ENCODE data around the gene RNF40. TPM values are rescaled to one million over a fixed set of nuclear protein-coding genes. Genes with fewer than 3 reads are reported as not detected.
A peak's percentile ranks its signal among the peaks of the same experiment; 100 is the strongest.

Gene RNF40
- total RNA-seq, 1 donor from 2014 or later: 182 TPM

DNA sequence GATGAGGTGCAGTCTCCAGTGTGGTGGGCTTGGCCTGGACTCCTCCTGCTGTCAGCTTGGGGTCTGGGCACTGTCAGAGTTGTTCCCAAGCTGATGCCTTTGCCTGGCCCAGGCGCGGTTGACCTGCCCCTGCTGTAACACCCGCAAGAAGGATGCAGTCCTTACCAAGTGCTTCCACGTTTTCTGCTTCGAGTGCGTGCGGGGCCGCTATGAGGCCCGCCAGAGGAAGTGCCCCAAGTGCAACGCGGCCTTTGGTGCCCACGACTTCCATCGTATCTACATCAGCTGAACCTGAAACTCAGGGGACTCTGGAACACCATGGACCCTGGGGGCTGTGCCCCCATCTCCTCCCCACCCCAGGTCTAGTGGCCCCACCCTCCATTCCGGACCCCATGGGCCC lies 11.7 kb downstream of the RNF40 start:
- H3K4me1 Mint-ChIP-seq (ENCODE audit: low read depth, unreplicated experiment): peaks cover 11% of the 10 kb centered on the region
- H3K27ac Mint-ChIP-seq (ENCODE audit: unreplicated experiment): no peak overlapping the region
- H3K27me3 Mint-ChIP-seq (ENCODE audit: unreplicated experiment): peaks cover 20% of the 10 kb centered on the region
- TF ChIP-seq CTCF (IDR thresholded peaks at IDR 0.05; ENCODE audit: partially characterized antibody, unreplicated experiment): no peak
- no peaks in the 10 kb centered on the region for H3K36me3 Mint-ChIP-seq (ENCODE audit: unreplicated experiment)
- peaks cover 23% of the 10 kb centered on the region for H3K9me3 Mint-ChIP-seq (ENCODE audit: unreplicated experiment)
- no peak overlapping the region for H3K4me3 Mint-ChIP-seq (ENCODE audit: unreplicated experiment)
- DNase-seq: no peak

GRCh38 chr16:30774367-30775130 lies 12.4 kb downstream of the RNF40 start:
- peaks cover 26% of the 10 kb centered on the region for H3K9me3 Mint-ChIP-seq (ENCODE audit: unreplicated experiment)
- DNase-seq: no peak
- peak overlapping the region; percentile 96 for H3K4me3 Mint-ChIP-seq (ENCODE audit: unreplicated experiment)
- H3K27ac Mint-ChIP-seq (ENCODE audit: unreplicated experiment): peak overlapping the region; percentile 95
- no peaks in the 10 kb centered on the region for H3K36me3 Mint-ChIP-seq (ENCODE audit: unreplicated experiment)
- peaks cover 21% of the 10 kb centered on the region for H3K27me3 Mint-ChIP-seq (ENCODE audit: unreplicated experiment)
- no peak for TF ChIP-seq CTCF (IDR thresholded peaks at IDR 0.05; ENCODE audit: partially characterized antibody, unreplicated experiment)
- peaks cover 12% of the 10 kb centered on the region for H3K4me1 Mint-ChIP-seq (ENCODE audit: low read depth, unreplicated experiment)

- no peak for TF ChIP-seq CTCF (IDR thresholded peaks at IDR 0.05; ENCODE audit: partially characterized antibody, unreplicated experiment)
- Mint-ChIP-seq H3K4me1 (ENCODE audit: low read depth, unreplicated experiment) (peaks cover 12% of the 10 kb centered on the region), H3K4me3 (ENCODE audit: unreplicated experiment) (peak overlapping the region; percentile 96), H3K27me3 (ENCODE audit: unreplicated experiment) (peaks cover 21% of the 10 kb centered on the region), H3K9me3 (ENCODE audit: unreplicated experiment) (peaks cover 26% of the 10 kb centered on the region), H3K36me3 (ENCODE audit: unreplicated experiment) (no peaks in the 10 kb centered on the region), H3K27ac (ENCODE audit: unreplicated experiment) (peak overlapping the region; percentile 95)
- no peak for DNase-seq
Measured at GRCh38 chr16:30775131-30775391, 12.9 kb downstream of the RNF40 start.

- H3K27me3 Mint-ChIP-seq (ENCODE audit: unreplicated experiment): peaks cover 21% of the 10 kb centered on the region
- DNase-seq: peak; percentile 90
- peak overlapping the region; percentile 96 for H3K4me3 Mint-ChIP-seq (ENCODE audit: unreplicated experiment)
- peak overlapping the region; percentile 95 for H3K27ac Mint-ChIP-seq (ENCODE audit: unreplicated experiment)
- peaks cover 26% of the 10 kb centered on the region for H3K9me3 Mint-ChIP-seq (ENCODE audit: unreplicated experiment)
- H3K4me1 Mint-ChIP-seq (ENCODE audit: low read depth, unreplicated experiment): peaks cover 12% of the 10 kb centered on the region
- no peak for TF ChIP-seq CTCF (IDR thresholded peaks at IDR 0.05; ENCODE audit: partially characterized antibody, unreplicated experiment)
- H3K36me3 Mint-ChIP-seq (ENCODE audit: unreplicated experiment): no peaks in the 10 kb centered on the region
Measured at GRCh38 chr16:30775392-30776188, 13.5 kb downstream of the RNF40 start.
